CD8-positive, alpha-beta memory T cell (primary cell): Measurements from ENCODE around the gene MBD3L2B. TPM values are rescaled to one million over a fixed set of nuclear protein-coding genes. Genes with fewer than 3 reads are reported as not detected.

Source experiments
- CTCF ChIA-PET: fragments of 350-600 bp; sonication (Branson Sonifier 250); formaldehyde crosslinking; loops from one replicate; lab custom pipeline; 2021; ENCODE audit warnings: antibody characterized with exemption; lab: Charles Lee
- POLR2A ChIA-PET: fragments of 350-600 bp; sonication (Branson Sonifier 250); formaldehyde crosslinking; loops from one replicate; lab custom pipeline; 2021; ENCODE audit warnings: antibody characterized with exemption; lab: Charles Lee
- DNase-seq, 5 donors: peaks; one replicate each; pipeline versions ENCODE4 v3.0.0 to v3.0.0-alpha.2; 2020 to 2022; ENCODE audit warnings: mixed read lengths in 1 of 5
- H3K27ac ChIP-seq: one replicate; pipeline ENCODE4 v1.7.0; 2013; ENCODE audit warnings: low read depth, mild to moderate bottlenecking, low read length, moderate library complexity
- H3K27me3 ChIP-seq: 2 replicates; pipeline ENCODE4 v1.7.0; 2013; ENCODE audit warnings: low read length, mild to moderate bottlenecking; ENCODE audit not compliant: insufficient read depth, poor library complexity, severe bottlenecking
- H3K36me3 ChIP-seq: 2 replicates; pipeline ENCODE4 v1.7.0; 2013; ENCODE audit warnings: mild to moderate bottlenecking, low read length, moderate library complexity; ENCODE audit not compliant: insufficient read depth
- H3K4me1 ChIP-seq: 2 replicates; pipeline ENCODE4 v1.7.0; 2013; ENCODE audit warnings: mild to moderate bottlenecking, low read length, moderate library complexity; ENCODE audit not compliant: insufficient read depth
- H3K4me3 ChIP-seq: 2 replicates; pipeline ENCODE4 v1.7.0; 2013; ENCODE audit warnings: mild to moderate bottlenecking, low read length
- H3K9me3 ChIP-seq: 2 replicates; pipeline ENCODE4 v1.7.0; 2013; ENCODE audit warnings: mild to moderate bottlenecking, low read length
- H3K27ac Mint-ChIP-seq, 8 donors: one replicate each; pipeline ENCODE4 v1.8.0; 2020 to 2021; ENCODE audit warnings: mixed read lengths in 8 of 8, mild to moderate bottlenecking in 6 of 8, inconsistent platforms in 3 of 8, moderate library complexity in 3 of 8
- H3K27me3 Mint-ChIP-seq, 2 donors: one replicate each; pipeline ENCODE4 v1.8.0; 2020 to 2021; ENCODE audit warnings: mixed read lengths in 2 of 2, mild to moderate bottlenecking in 1 of 2, moderate library complexity in 1 of 2
- H3K36me3 Mint-ChIP-seq, 3 donors: one replicate each; pipeline ENCODE4 v1.8.0; 2020 to 2021; ENCODE audit warnings: mixed read lengths in 3 of 3, inconsistent platforms in 1 of 3, mild to moderate bottlenecking in 1 of 3
- H3K4me1 Mint-ChIP-seq, 3 donors: one replicate each; pipeline ENCODE4 v1.8.0; 2020 to 2021; ENCODE audit warnings: mixed read lengths in 3 of 3, inconsistent platforms in 1 of 3, mild to moderate bottlenecking in 1 of 3
- H3K4me3 Mint-ChIP-seq, 7 donors: one replicate each; pipeline ENCODE4 v1.8.0; 2020 to 2021; ENCODE audit warnings: mixed read lengths in 7 of 7, mild to moderate bottlenecking in 6 of 7, moderate library complexity in 4 of 7, inconsistent platforms in 2 of 7
- H3K9me3 Mint-ChIP-seq, 5 donors: one replicate each; pipeline ENCODE4 v1.8.0; 2020 to 2022; ENCODE audit warnings: mixed read lengths in 5 of 5, mild to moderate bottlenecking in 3 of 5, moderate library complexity in 2 of 5, inconsistent platforms in 1 of 5
- polyA plus RNA-seq: library from polyadenylated mRNA; unstranded; fragments of 300-500 nt; fragmentation: Illumina TruSeq; gene quantifications from one replicate; pipeline ENCODE4 v1.2.3, GENCODE V29; 2021
- total RNA-seq, 2 experiments: library from RNA; stranded (reverse); gene quantifications; one replicate each; pipeline ENCODE4 v1.2.3, GENCODE V29; 2021

Gene MBD3L2B
- total and polyA plus RNA-seq, 3 experiments from 2014 or later: not detected

DNA sequence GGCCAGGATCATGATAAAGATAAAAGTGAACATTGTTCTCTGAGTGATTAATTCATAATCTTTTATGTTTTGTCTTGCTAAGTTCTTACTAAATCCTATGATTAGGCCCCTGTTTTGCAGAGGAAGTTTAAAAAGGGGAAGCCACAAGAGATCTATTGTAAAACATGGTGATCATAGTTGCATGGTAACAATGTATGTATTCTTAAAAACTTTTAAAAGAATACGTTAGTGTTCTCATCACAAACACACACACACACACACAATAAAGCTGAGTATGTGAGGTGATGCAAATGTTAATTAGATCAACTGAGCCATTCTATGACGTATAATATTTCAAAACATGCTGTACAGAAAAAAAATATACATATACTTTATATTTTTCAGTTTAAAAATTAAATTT is 51.2 kb downstream of the MBD3L2B start:
- Mint-ChIP-seq H3K27me3 (peaks cover 9 to 15% of the 10 kb centered on the region in 2 donors), H3K9me3 (no peaks in the 10 kb centered on the region), H3K27ac (no peak overlapping the region), H3K36me3 (no peaks in the 10 kb centered on the region), H3K4me3 (no peak overlapping the region), H3K4me1 (no peaks in the 10 kb centered on the region)
- ChIA-PET CTCF (no interaction called here), POLR2A (no interaction called here)
- no peaks in the 10 kb centered on the region for H3K27me3 ChIP-seq
- H3K4me1 ChIP-seq: no peaks in the 10 kb centered on the region
- H3K27ac ChIP-seq: no peak overlapping the region
- H3K36me3 ChIP-seq: no peaks in the 10 kb centered on the region
- H3K9me3 ChIP-seq: no peaks in the 10 kb centered on the region
- H3K4me3 ChIP-seq: no peak overlapping the region
- no peak for DNase-seq

DNA sequence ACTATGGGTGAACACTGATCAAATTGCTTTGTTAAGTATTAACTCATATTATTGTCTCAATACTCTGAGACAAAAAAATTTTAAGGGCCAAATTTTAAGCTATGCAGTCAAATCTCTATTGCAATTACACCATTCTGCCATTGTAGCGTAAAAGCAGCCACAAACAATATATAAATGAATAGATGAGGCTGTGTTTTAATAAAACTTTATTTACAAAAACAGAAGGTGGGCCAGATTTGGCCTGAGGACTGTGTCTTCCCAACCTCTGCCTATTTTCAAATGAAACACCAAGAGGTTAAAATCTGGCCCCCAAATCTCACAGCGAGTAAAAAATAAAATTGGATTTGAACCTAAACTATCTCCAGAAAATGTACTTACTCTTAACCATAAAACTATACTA is 51.7 kb downstream of the MBD3L2B start:
- H3K4me3 ChIP-seq: no peak overlapping the region
- H3K4me1 ChIP-seq: no peaks in the 10 kb centered on the region
- no peaks in the 10 kb centered on the region for H3K27me3 ChIP-seq
- Mint-ChIP-seq H3K36me3 (no peaks in the 10 kb centered on the region), H3K27ac (no peak overlapping the region), H3K4me3 (no peak overlapping the region), H3K27me3 (peaks cover 8 to 14% of the 10 kb centered on the region in 2 donors), H3K9me3 (no peaks in the 10 kb centered on the region), H3K4me1 (no peaks in the 10 kb centered on the region)
- DNase-seq: no peak
- no peaks in the 10 kb centered on the region for H3K36me3 ChIP-seq
- CTCF ChIA-PET: no interaction called here
- POLR2A ChIA-PET: no interaction called here
- no peaks in the 10 kb centered on the region for H3K9me3 ChIP-seq
- H3K27ac ChIP-seq: no peak overlapping the region

Other genes with a start within 250 kb of the MBD3L2B start
- 10 to 100 TPM; 51.9 to 52.9 TPM for gene VAV1, start 248.7 kb downstream of the MBD3L2B start, total RNA-seq
- 28.4 TPM for gene VAV1, start 248.7 kb downstream of the MBD3L2B start, polyA plus RNA-seq
- gene ADGRE1, start 133.9 kb downstream of the MBD3L2B start, total RNA-seq: under 1 TPM; 0.53 to 0.59 TPM
- 0.36 TPM for gene ADGRE1, start 133.9 kb downstream of the MBD3L2B start, polyA plus RNA-seq
- gene MBD3L5, start 9.1 kb upstream of the MBD3L2B start, total RNA-seq: not detected
- gene MBD3L5, start 9.1 kb upstream of the MBD3L2B start, polyA plus RNA-seq: not detected
- not detected for gene MBD3L4, start 18.7 kb upstream of the MBD3L2B start, total RNA-seq
- not detected for gene MBD3L4, start 18.7 kb upstream of the MBD3L2B start, polyA plus RNA-seq
- not detected for gene MBD3L2, start 27.9 kb upstream of the MBD3L2B start, total RNA-seq
- not detected for gene MBD3L2, start 27.9 kb upstream of the MBD3L2B start, polyA plus RNA-seq
- gene MBD3L3, start 37.2 kb upstream of the MBD3L2B start, total RNA-seq: not detected
- gene MBD3L3, start 37.2 kb upstream of the MBD3L2B start, polyA plus RNA-seq: not detected
- gene ZNF557, start 48.3 kb upstream of the MBD3L2B start, total RNA-seq: 10 to 100 TPM; 12.0 to 12.7 TPM
- gene ZNF557, start 48.3 kb upstream of the MBD3L2B start, polyA plus RNA-seq: 10.2 TPM